GM18867 (cell line): ENCODE measurements around the gene MOV10.

Experiments used
- ATAC-seq: cut with Tn5 transposase; IDR thresholded peaks from one replicate; pipeline ENCODE4 v1.9.1; 2021; ENCODE audit warnings: mild to moderate bottlenecking, moderate library complexity; ENCODE audit not compliant: unreplicated experiment

The MOV10 gene

GRCh38 chr1:112673592-112674439 lies 643 bp upstream of the MOV10 start:
- peak; percentile 19 for ATAC-seq

GRCh38 chr1:112674986-112675727 lies 698 bp downstream of the MOV10 start:
- ATAC-seq = peak; percentile 37

- ATAC-seq = no peak
These were observed 1.4 kb downstream of the MOV10 start for GRCh38 chr1:112675728-112676381.

- ATAC-seq = no peak
These were observed 2.1 kb downstream of the MOV10 start for GRCh38 chr1:112676543-112676942.

DNA sequence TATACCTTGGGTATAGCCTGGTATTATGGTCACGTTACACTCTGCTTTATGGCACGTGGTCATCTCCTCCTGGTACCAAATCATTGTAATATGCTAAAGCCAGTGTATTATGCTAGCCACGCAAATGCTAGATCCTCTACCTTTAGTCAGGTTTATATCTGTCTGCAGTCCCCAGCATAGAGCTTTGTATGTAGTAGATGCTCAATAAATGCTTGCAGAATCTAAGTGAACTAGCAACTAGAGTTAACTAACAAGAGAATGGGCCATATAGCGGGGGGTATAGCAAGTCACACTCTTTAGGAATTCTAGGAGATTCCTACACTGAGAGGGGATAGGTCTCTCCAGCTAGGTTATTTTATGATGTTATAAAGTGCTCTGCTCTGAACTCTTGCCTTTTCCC lies 3.0 kb downstream of the MOV10 start:
- no peak for ATAC-seq

- no peak for ATAC-seq
These were observed 4.1 kb downstream of the MOV10 start for GRCh38 chr1:112678605-112679004.

DNA sequence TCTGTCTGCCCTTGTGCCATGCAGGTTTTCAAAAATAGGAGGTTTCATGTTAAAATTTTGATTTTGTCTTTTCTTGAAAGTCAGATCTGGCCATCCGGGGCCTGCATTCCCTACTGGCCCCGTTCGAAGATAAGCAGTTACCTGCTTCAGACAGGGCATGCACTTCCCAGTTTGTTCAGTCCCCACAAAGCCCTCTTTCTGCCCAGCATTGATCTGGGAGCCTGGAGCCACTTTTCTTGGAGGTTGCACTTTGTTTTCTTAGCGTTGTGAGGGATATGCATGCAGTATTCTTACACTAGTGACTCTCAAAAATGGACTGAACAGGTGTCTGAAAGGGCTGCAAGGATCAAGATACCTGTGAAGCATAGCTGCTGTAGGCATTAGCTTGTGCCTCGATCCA lies 11.5 kb downstream of the MOV10 start:
- no peak for ATAC-seq

DNA sequence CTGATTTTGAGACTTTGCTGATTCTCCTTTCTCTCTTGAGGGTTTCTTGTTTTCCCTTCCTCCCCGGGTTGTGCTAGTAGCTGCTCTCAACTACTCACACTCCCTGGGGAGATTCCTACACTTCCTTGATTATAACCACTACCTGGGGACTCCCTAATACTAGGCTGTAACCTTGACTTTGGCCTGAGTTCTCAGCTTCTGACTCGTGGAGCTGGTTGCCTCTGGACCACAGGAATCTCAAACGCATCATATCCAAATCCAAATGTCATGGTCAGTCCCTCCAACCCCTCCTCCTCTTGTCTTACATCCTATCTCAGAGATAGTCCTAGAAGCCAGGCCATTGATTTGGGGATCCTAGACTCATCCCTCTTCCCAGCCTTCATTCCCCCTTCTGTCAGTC lies 12.0 kb downstream of the MOV10 start:
- ATAC-seq = no peak

- no peak for ATAC-seq
These were observed 12.4 kb downstream of the MOV10 start for GRCh38 chr1:112686835-112687234.

DNA sequence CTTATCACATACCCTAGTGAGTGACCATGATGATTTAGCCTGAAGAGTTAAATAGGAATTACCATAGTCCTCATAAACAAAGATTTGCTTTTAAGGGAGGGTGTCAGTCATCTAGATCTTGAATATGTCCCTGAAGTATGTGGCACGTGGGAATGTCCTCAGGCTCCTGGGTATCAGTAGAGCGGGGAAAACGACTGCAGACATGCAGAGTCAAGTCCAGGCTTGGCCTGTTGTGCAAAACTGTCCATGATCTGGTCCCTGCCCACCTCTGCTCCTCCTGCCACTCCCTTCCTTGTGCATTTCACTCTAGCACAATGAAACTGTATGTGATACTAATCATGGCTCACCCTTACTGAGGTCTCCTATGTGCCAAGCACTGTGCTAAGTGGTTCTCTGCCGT lies 12.9 kb downstream of the MOV10 start:
- ATAC-seq = no peak

- ATAC-seq = no peak
These were observed 13.5 kb downstream of the MOV10 start for GRCh38 chr1:112687785-112688496.

- no peak for ATAC-seq
These were observed 14.3 kb downstream of the MOV10 start for GRCh38 chr1:112688781-112689193.

GRCh38 chr1:112689196-112689841 lies 14.9 kb downstream of the MOV10 start:
- no peak for ATAC-seq

DNA sequence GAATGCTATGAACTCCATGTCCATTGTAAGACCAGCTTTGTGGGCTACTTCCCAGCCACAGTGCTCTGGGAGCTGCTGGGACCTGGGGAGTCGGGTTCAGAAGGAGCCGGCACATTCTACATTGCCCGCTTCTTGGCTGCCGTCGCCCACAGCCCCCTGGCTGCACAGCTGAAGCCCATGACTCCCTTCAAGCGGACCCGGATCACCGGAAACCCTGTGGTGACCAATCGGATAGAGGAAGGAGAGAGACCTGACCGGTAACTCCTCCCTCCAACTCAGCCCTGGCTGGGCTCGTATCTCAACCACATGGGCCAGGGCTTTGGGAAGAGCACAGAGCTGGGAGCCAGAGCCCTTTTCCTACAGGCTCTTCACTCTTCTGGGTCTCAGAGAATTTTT lies 15.4 kb downstream of the MOV10 start:
- no peak for ATAC-seq

DNA sequence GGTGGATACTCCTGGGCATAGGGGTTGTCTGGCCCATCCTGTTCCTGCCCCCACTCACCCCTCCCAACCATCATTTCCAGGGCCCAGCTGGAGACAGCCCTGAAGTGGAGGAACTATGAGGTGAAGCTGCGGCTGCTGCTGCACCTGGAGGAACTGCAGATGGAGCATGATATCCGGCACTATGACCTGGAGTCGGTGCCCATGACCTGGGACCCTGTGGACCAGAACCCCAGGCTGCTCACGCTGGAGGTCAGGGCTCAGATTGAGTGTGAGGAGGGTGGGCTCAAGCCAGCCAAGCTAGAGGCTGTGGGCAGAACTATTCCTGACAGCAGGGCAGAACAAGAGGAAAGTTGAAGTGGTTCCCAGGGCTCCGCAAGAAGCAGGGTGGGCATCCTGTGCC lies 18.2 kb downstream of the MOV10 start:
- no peak for ATAC-seq

DNA sequence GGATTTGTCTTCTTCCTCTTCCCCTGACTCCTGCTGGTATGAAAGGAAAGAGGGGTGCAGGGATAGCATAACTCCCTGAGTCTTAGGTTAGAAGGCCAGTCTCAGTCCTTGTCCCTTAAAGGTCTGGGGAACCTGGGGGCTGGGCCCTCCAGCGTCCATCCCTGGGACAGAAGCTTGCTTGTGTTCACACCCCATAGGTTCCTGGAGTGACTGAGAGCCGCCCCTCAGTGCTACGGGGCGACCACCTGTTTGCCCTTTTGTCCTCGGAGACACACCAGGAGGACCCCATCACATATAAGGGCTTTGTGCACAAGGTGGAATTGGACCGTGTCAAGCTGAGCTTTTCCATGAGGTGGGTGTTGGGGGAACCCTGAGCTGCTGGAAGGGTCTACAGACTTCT lies 19.4 kb downstream of the MOV10 start:
- ATAC-seq = no peak

- ATAC-seq = no peak
These were observed 20.0 kb downstream of the MOV10 start for GRCh38 chr1:112694363-112694929.

GRCh38 chr1:112695276-112695675 lies 20.8 kb downstream of the MOV10 start:
- no peak for ATAC-seq

GRCh38 chr1:112696578-112697314 lies 22.3 kb downstream of the MOV10 start:
- ATAC-seq = no peak

- no peak for ATAC-seq
These were observed 23.3 kb downstream of the MOV10 start for GRCh38 chr1:112697781-112698201.
